Spleen (tissue), 11 donors: Measurements from ENCODE around the gene GLS. TPM values are rescaled to one million over a fixed set of nuclear protein-coding genes. Genes with fewer than 3 reads are reported as not detected.

ENCODE experiments used
- DNase-seq: peaks from one replicate; pipeline ENCODE4 v3.0.0-alpha.2; 2020
- H3K27ac ChIP-seq, 8 donors: fragments of 200-600 bp; sonication (generic) in 7 of 8; 1 replicate in 4 of 8; 2 replicates in 4 of 8; pipeline versions ENCODE4 v1.5.0 to v1.8.0; 2016 to 2021; ENCODE audit warnings: inconsistent platforms in 4 of 8, mild to moderate bottlenecking in 4 of 8, moderate library complexity in 1 of 8
- H3K27me3 ChIP-seq, 7 donors: fragments of 200-600 bp; sonication (generic) in 6 of 7; replicated peaks in 1 of 7; 1 replicate in 4 of 7; 2 replicates in 3 of 7; pipeline versions ENCODE4 v1.5.0 to v1.8.0; 2016 to 2021; ENCODE audit warnings: inconsistent platforms in 3 of 7, mild to moderate bottlenecking in 1 of 7
- H3K36me3 ChIP-seq, 6 donors: fragments of 200-600 bp; sonication (generic) in 5 of 6; 1 replicate in 4 of 6; 2 replicates in 2 of 6; pipeline versions ENCODE4 v1.5.0 to v1.8.0; 2016 to 2021; ENCODE audit warnings: inconsistent platforms in 2 of 6
- H3K4me1 ChIP-seq, 6 donors: fragments of 200-600 bp; sonication (generic) in 5 of 6; 1 replicate in 3 of 6; 2 replicates in 3 of 6; pipeline versions ENCODE4 v1.5.0 to v1.8.0; 2016 to 2021; ENCODE audit warnings: inconsistent platforms in 3 of 6
- H3K4me3 ChIP-seq, 8 donors: fragments of 200-600 bp; sonication (generic) in 7 of 8; 1 replicate in 4 of 8; 2 replicates in 4 of 8; pipeline versions ENCODE4 v1.5.0 to v1.8.0; 2016 to 2021; ENCODE audit warnings: inconsistent platforms in 4 of 8, mild to moderate bottlenecking in 4 of 8, moderate library complexity in 2 of 8
- H3K9me3 ChIP-seq, 8 donors: fragments of 200-600 bp; sonication (generic) in 7 of 8; 1 replicate in 4 of 8; 2 replicates in 4 of 8; pipeline versions ENCODE4 v1.5.0 to v1.8.0; 2016 to 2021; ENCODE audit warnings: inconsistent platforms in 4 of 8
- CTCF ChIP-seq, 11 experiments: fragments of 200-600 bp in 7 of 11; fragments of 450-650 bp in 4 of 11; sonication (generic) in 4 of 11; IDR thresholded peaks in 8 of 11; conservative IDR thresholded peaks in 3 of 11; 1 replicate in 7 of 11; 2 replicates in 4 of 11; pipeline versions ENCODE4 v1.4.0 to v1.8.0; 2016 to 2021; ENCODE audit warnings: antibody characterized with exemption in 11 of 11, inconsistent platforms in 4 of 11, mild to moderate bottlenecking in 1 of 11
- POLR2A ChIP-seq, 3 donors: fragments of 450-650 bp; IDR thresholded peaks; one replicate each; pipeline ENCODE4 v1.5.1; 2017; ENCODE audit warnings: antibody characterized with exemption in 3 of 3, mild to moderate bottlenecking in 1 of 3
- POLR2AphosphoS5 ChIP-seq, 3 donors: sonication (generic); formaldehyde crosslinking; IDR thresholded peaks; one replicate each; pipeline ENCODE4 v1.5.1; 2017; ENCODE audit warnings: antibody characterized with exemption in 3 of 3
- WGBS, 5 donors: extraction: QIAGEN DNeasy Blood & Tissue Kit in 3 of 5; methylation state at CpG; one replicate each; pipeline versions ENCODE4 v1.1.5 to v1.1.7; 2013 to 2018; 5-methylcytosine and 5-hydroxymethylcytosine counted together
- intact Hi-C: fragments of 100-400 bp; cut with DNase I; formaldehyde crosslinking; loops from one replicate; pipeline ENCODE4 v1.15.0; 2023; ENCODE audit warnings: low total_unique reads
- polyA plus RNA-seq, 3 donors: library from polyadenylated mRNA; stranded (reverse); fragments of 200-250 nt; gene quantifications; one replicate each; pipeline ENCODE4 v1.2.1, GENCODE V29; 2013
- total RNA-seq, 7 donors: library from RNA; depleted of rRNA in 3 of 7; stranded (reverse); fragments of >200 nt in 3 of 7; fragmentation: NEBNext Ultra II Directional in 4 of 7; extraction: Animal tissue kit (Norgen Biotek cat#: 25700) in 4 of 7; gene quantifications; one replicate each; pipeline versions ENCODE4 v1.1.0 to v1.2.1, GENCODE V29; 2016 to 2021
- donor health status: healthy with polysubstance abuse.
- donor health status: DM: no; HTN: no; CAD: no; lungs with moderate emphysema.
- donor health status: DM: no; HTN: no; CAD: no.
- donor health status: Bipolar disorder and iron deficiency.
- donor health status: healthy.
- donor health status: DM: no; HTN: no; CAD: no.
- donor health status: DM: yes; HTN: yes; CAD: no.

Gene GLS
- total and polyA plus RNA-seq, 10 donors, result 42.3 to 254 (median 176) TPM

GRCh38 chr2:190875891-190876290 lies 4.7 kb upstream of the GLS start:
- H3K36me3 ChIP-seq, result no peaks in the 10 kb centered on the region
- 16 to 37% (median 18%) methylated on average over 2 of the region's 2 CpGs for WGBS, 5 donors
- no peak for DNase-seq
- H3K9me3 ChIP-seq, result no peaks in the 10 kb centered on the region
- intact Hi-C loops, result no loop called here
- no peak overlapping the region for H3K27ac ChIP-seq
- TF ChIP-seq CTCF (IDR thresholded peaks at IDR 0.05 in 8 of 11, conservative IDR thresholded peaks at IDR 0.05 in 3 of 11) (no peak), POLR2A (IDR thresholded peaks at IDR 0.05) (no peak), POLR2AphosphoS5 (IDR thresholded peaks at IDR 0.05) (no peak)
- no peaks in the 10 kb centered on the region for H3K27me3 ChIP-seq
- H3K4me1 ChIP-seq, result peaks cover 11 to 48% (median 31%) of the 10 kb centered on the region in 6 donors
- no peak overlapping the region for H3K4me3 ChIP-seq

GRCh38 chr2:190876631-190877030 lies 4.0 kb upstream of the GLS start:
- no peak for DNase-seq
- H3K9me3 ChIP-seq, result no peaks in the 10 kb centered on the region
- TF ChIP-seq POLR2A (IDR thresholded peaks at IDR 0.05) (no peak), CTCF (IDR thresholded peaks at IDR 0.05 in 8 of 11, conservative IDR thresholded peaks at IDR 0.05 in 3 of 11) (no peak), POLR2AphosphoS5 (IDR thresholded peaks at IDR 0.05) (no peak)
- no peaks in the 10 kb centered on the region for H3K36me3 ChIP-seq
- intact Hi-C loops, result no loop called here
- no peak overlapping the region for H3K27ac ChIP-seq
- 29 to 56% (median 42%) methylated on average over 1 of the region's 1 CpG for WGBS, 5 donors
- peaks cover 11 to 48% (median 31%) of the 10 kb centered on the region in 6 donors for H3K4me1 ChIP-seq
- H3K4me3 ChIP-seq, result no peak overlapping the region
- H3K27me3 ChIP-seq, result no peaks in the 10 kb centered on the region

- Histone ChIP-seq H3K9me3 (no peaks in the 10 kb centered on the region), H3K36me3 (no peaks in the 10 kb centered on the region)
- intact Hi-C loops, result no loop called here
These were observed 3.2 kb upstream of the GLS start for GRCh38 chr2:190877436-190877835.

More at GRCh38 chr2:190877436-190877835, 3.2 kb upstream of the GLS start:
- no peak overlapping the region for H3K4me3 ChIP-seq
- H3K27ac ChIP-seq, result peak overlapping the region in 4 of 8 donors; percentile 24 to 47 (median 34)
- peaks cover 11 to 50% (median 31%) of the 10 kb centered on the region in 6 donors for H3K4me1 ChIP-seq
- H3K27me3 ChIP-seq, result no peaks in the 10 kb centered on the region
- 74 to 87% (median 80%) methylated on average over 2 of the region's 2 CpGs for WGBS, 5 donors
- no peak for TF ChIP-seq CTCF (IDR thresholded peaks at IDR 0.05 in 8 of 11, conservative IDR thresholded peaks at IDR 0.05 in 3 of 11)
- TF ChIP-seq POLR2A (IDR thresholded peaks at IDR 0.05), result no peak
- no peak for TF ChIP-seq POLR2AphosphoS5 (IDR thresholded peaks at IDR 0.05)
- DNase-seq, result no peak
